Mucosa of gallbladder (tissue), 1 donor: ENCODE results near the gene MRPL38. TPM values are rescaled to one million over a fixed set of nuclear protein-coding genes. Genes with fewer than 3 reads are reported as not detected.

ENCODE experiments used
- DNase-seq: peaks from one replicate; pipeline ENCODE4 v3.0.0-alpha.2; 2020; ENCODE audit warnings: low spot score
- total RNA-seq: library from RNA; stranded (reverse); gene quantifications from one replicate; pipeline ENCODE4 v1.2.1, GENCODE V29; 2021
- donor health status: DM: no; HTN: no; CAD: no.

MRPL38 gene
- 107 TPM for total RNA-seq

- DNase-seq, result peak; percentile 95
These were observed at the start of gene MRPL38 for GRCh38 chr17:75904749-75905521. Gene MRPL38, minus strand, starts transcription at chr17:75904884. Its CDS starts 9 bp downstream, at chr17:75904875.

- no peak for DNase-seq
These were observed 46.3 kb upstream of the MRPL38 start for GRCh38 chr17:75950855-75951554.

- DNase-seq, result no peak
These were observed 45.7 kb upstream of the MRPL38 start for GRCh38 chr17:75950421-75950820.

GRCh38 chr17:75945211-75945610 lies 40.5 kb upstream of the MRPL38 start:
- no peak for DNase-seq

- no peak for DNase-seq
These were observed 38.8 kb upstream of the MRPL38 start for GRCh38 chr17:75943491-75943890.

GRCh38 chr17:75942473-75942872 lies 37.8 kb upstream of the MRPL38 start:
- no peak for DNase-seq

- no peak for DNase-seq
These were observed 36.7 kb upstream of the MRPL38 start for GRCh38 chr17:75941442-75941819.

- DNase-seq, result peak; percentile 95
These were observed 36.2 kb upstream of the MRPL38 start, which contains the start of gene FBF1 for GRCh38 chr17:75940727-75941441. Gene FBF1, minus strand, starts transcription at chr17:75941042. Its CDS starts 2,893 bp downstream, at chr17:75938149.

- no peak for DNase-seq
These were observed 33.0 kb upstream of the MRPL38 start for GRCh38 chr17:75937652-75938051.

- no peak for DNase-seq
These were observed 29.1 kb upstream of the MRPL38 start for GRCh38 chr17:75933808-75934207.

GRCh38 chr17:75932852-75933251 lies 28.2 kb upstream of the MRPL38 start:
- DNase-seq, result no peak

- DNase-seq, result no peak
These were observed 26.4 kb upstream of the MRPL38 start for GRCh38 chr17:75931062-75931461.

- DNase-seq, result no peak
These were observed 22.7 kb upstream of the MRPL38 start for GRCh38 chr17:75927286-75927922.

GRCh38 chr17:75926456-75926855 lies 21.8 kb upstream of the MRPL38 start:
- no peak for DNase-seq

- no peak for DNase-seq
These were observed 21.2 kb upstream of the MRPL38 start for GRCh38 chr17:75925912-75926311.

- DNase-seq, result no peak
These were observed 20.4 kb upstream of the MRPL38 start for GRCh38 chr17:75925103-75925502.

- DNase-seq, result no peak
These were observed 18.5 kb upstream of the MRPL38 start for GRCh38 chr17:75922963-75923874.

GRCh38 chr17:75922173-75922961 lies 17.7 kb upstream of the MRPL38 start:
- DNase-seq, result no peak

- DNase-seq, result no peak
These were observed 16.9 kb upstream of the MRPL38 start for GRCh38 chr17:75921596-75921995.

- no peak for DNase-seq
These were observed 15.4 kb upstream of the MRPL38 start for GRCh38 chr17:75920045-75920560.
